C4-2B (cell line): Measurements from ENCODE around the gene P2RY8.

Experiments used
- CTCF ChIP-seq: fragments of 450-650 bp; conservative IDR thresholded peaks from 2 replicates; pipeline ENCODE4 v1.5.1; 2017; ENCODE audit warnings: mild to moderate bottlenecking
- ZFX ChIP-seq: fragments of 450-650 bp; IDR thresholded peaks from 2 replicates; pipeline ENCODE4 v1.6.1; 2017

GRCh38 chrX:1578511-1579173 is 41.7 kb upstream of the P2RY8 start:
- no peak for TF ChIP-seq CTCF
- TF ChIP-seq ZFX = no peak
